Measurements from ENCODE around the gene DGCR2.
"Not testable (repeated sequence)": the region's sequence is repeated elsewhere in the genome, so short reads cannot be mapped to it uniquely, and the experiment has no call there.

Gene DGCR2

GRCh38 chr22:19026080-19026479 is 96.1 kb downstream of the DGCR2 start:
- not testable (repeated sequence) for DNase-seq

- DNase-seq: not testable (repeated sequence)
Measured at GRCh38 chr22:19024956-19025489, 97.2 kb downstream of the DGCR2 start.

GRCh38 chr22:19023931-19024330 is 98.3 kb downstream of the DGCR2 start:
- DNase-seq: not testable (repeated sequence)

GRCh38 chr22:19022755-19023154 is 99.5 kb downstream of the DGCR2 start:
- DNase-seq: no peak

GRCh38 chr22:19019679-19020032 is 102.6 kb downstream of the DGCR2 start:
- DNase-seq: no peak

GRCh38 chr22:19019029-19019678 is 103.1 kb downstream of the DGCR2 start:
- DNase-seq: no peak

- no peak for DNase-seq
Measured at GRCh38 chr22:19018256-19018655, 104.0 kb downstream of the DGCR2 start.

- DNase-seq: no peak
Measured at GRCh38 chr22:19016081-19016766, 106.0 kb downstream of the DGCR2 start.

GRCh38 chr22:19014886-19015285 is 107.3 kb downstream of the DGCR2 start:
- no peak for DNase-seq

- DNase-seq: not testable (repeated sequence)
Measured at GRCh38 chr22:19013881-19014598, 108.2 kb downstream of the DGCR2 start.

GRCh38 chr22:19013411-19013810 is 108.8 kb downstream of the DGCR2 start:
- DNase-seq: not testable (repeated sequence)

- no peak for DNase-seq
Measured at GRCh38 chr22:19012308-19012986, 109.8 kb downstream of the DGCR2 start.

GRCh38 chr22:19011611-19012010 is 110.6 kb downstream of the DGCR2 start:
- not testable (repeated sequence) for DNase-seq

- DNase-seq: no peak
Measured at GRCh38 chr22:19011075-19011474, 111.1 kb downstream of the DGCR2 start.

GRCh38 chr22:19005905-19006304 is 116.3 kb downstream of the DGCR2 start:
- no peak for DNase-seq

GRCh38 chr22:19004471-19004870 is 117.7 kb downstream of the DGCR2 start:
- DNase-seq: no peak

GRCh38 chr22:19003508-19003907 is 118.7 kb downstream of the DGCR2 start:
- no peak for DNase-seq

GRCh38 chr22:19002684-19003038 is 119.6 kb downstream of the DGCR2 start:
- no peak for DNase-seq

GRCh38 chr22:19001204-19001603 is 121.0 kb downstream of the DGCR2 start:
- no peak for DNase-seq

- not testable (repeated sequence) for DNase-seq
Measured at GRCh38 chr22:19000106-19000505, 122.1 kb downstream of the DGCR2 start.

GRCh38 chr22:18999416-18999815 is 122.8 kb downstream of the DGCR2 start:
- no peak for DNase-seq

GRCh38 chr22:18999008-18999407 is 123.2 kb downstream of the DGCR2 start:
- DNase-seq: peak in 2 of 3 donors; percentile 9 to 31

GRCh38 chr22:18997925-18998315 is 124.3 kb downstream of the DGCR2 start:
- DNase-seq: no peak

Data from suppressor macrophage treated with lipopolysaccharide for 1 hour (primary cell).